ENCODE data around the gene PLXNA2. TPM values are rescaled to one million over a fixed set of nuclear protein-coding genes. Genes with fewer than 3 reads are reported as not detected.

PLXNA2 gene
- total RNA-seq, 2 donors from 2014 or later = 44.5 to 51.6 TPM

DNA sequence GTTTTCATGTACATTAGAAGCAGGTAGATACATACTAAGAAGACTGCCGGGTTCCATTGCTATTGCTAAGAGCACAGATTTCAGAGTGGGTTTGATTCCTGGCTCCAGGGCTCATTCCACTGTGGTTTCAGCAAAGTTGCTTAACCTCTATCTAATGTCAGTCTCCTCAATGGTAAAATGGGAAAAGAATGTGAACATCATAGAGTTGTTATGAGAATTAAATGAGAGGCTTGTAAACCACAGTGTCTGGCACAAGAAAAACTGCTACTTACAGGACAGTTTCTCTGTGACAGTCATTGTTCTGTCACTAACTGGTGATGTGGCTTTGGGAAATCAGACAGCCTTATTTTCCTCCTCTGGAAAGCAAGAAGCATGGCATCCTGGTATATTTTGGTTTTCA, 10.7 kb upstream of the PLXNA2 start:
- intact Hi-C loops (cut with DNase I) = no loop called here
- DNase-seq = no peak
- ATAC-seq = no peak
- TF ChIP-seq, protein P1, sequence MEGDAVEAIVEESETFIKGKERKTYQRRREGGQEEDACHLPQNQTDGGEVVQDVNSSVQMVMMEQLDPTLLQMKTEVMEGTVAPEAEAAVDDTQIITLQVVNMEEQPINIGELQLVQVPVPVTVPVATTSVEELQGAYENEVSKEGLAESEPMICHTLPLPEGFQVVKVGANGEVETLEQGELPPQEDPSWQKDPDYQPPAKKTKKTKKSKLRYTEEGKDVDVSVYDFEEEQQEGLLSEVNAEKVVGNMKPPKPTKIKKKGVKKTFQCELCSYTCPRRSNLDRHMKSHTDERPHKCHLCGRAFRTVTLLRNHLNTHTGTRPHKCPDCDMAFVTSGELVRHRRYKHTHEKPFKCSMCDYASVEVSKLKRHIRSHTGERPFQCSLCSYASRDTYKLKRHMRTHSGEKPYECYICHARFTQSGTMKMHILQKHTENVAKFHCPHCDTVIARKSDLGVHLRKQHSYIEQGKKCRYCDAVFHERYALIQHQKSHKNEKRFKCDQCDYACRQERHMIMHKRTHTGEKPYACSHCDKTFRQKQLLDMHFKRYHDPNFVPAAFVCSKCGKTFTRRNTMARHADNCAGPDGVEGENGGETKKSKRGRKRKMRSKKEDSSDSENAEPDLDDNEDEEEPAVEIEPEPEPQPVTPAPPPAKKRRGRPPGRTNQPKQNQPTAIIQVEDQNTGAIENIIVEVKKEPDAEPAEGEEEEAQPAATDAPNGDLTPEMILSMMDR (IDR thresholded peaks at IDR 0.05) = no peak
- no peak for TF ChIP-seq POLR2A (IDR thresholded peaks at IDR 0.05)
- Histone ChIP-seq H3K9me3 (no peaks in the 10 kb centered on the region), H3K4me3 (no peak overlapping the region), H3K27me3 (no peaks in the 10 kb centered on the region), H3K4me1 (peaks cover 8% of the 10 kb centered on the region), H3K36me3 (replicated peaks in 1 of 2; ENCODE audit: insufficient read depth in 1 of 2, low read depth in 2 of 2) (no peaks in the 10 kb centered on the region), H3K27ac (no peak overlapping the region)
- WGBS, 2 donors = 95% methylated on average over 1 of the region's 1 CpG

DNA sequence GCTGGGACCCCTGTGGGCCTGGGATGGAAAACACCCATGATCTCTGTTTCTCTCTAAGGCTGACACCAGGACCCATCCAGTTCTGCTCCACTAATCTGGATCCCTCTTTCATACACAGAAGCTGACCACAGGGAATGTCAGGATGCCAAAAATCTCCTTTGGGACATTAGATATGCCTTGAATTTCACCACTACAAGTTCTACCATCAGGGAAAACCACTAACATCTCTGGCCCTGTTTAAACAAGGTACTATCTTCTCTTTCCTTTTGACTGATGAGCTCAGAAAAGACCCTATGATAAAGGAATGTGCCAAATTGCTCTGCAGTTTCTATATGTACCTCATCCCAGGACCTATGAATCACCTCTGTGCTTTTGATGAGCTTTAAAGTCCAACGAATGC, 10.2 kb upstream of the PLXNA2 start:
- no peaks in the 10 kb centered on the region for H3K9me3 ChIP-seq
- ATAC-seq (no peak), DNase-seq (no peak)
- intact Hi-C loops (cut with DNase I) = no loop called here
- TF ChIP-seq, protein P1 (IDR thresholded peaks at IDR 0.05) = no peak
- no peak for TF ChIP-seq POLR2A (IDR thresholded peaks at IDR 0.05)
- H3K36me3 ChIP-seq (replicated peaks in 1 of 2; ENCODE audit: insufficient read depth in 1 of 2, low read depth in 2 of 2) = no peaks in the 10 kb centered on the region
- WGBS, 2 donors = 74 to 90% methylated on average over 1 of the region's 1 CpG
- H3K27me3 ChIP-seq = no peaks in the 10 kb centered on the region
- peaks cover 8% of the 10 kb centered on the region for H3K4me1 ChIP-seq
- no peak overlapping the region for H3K27ac ChIP-seq
- H3K4me3 ChIP-seq = no peak overlapping the region

DNA sequence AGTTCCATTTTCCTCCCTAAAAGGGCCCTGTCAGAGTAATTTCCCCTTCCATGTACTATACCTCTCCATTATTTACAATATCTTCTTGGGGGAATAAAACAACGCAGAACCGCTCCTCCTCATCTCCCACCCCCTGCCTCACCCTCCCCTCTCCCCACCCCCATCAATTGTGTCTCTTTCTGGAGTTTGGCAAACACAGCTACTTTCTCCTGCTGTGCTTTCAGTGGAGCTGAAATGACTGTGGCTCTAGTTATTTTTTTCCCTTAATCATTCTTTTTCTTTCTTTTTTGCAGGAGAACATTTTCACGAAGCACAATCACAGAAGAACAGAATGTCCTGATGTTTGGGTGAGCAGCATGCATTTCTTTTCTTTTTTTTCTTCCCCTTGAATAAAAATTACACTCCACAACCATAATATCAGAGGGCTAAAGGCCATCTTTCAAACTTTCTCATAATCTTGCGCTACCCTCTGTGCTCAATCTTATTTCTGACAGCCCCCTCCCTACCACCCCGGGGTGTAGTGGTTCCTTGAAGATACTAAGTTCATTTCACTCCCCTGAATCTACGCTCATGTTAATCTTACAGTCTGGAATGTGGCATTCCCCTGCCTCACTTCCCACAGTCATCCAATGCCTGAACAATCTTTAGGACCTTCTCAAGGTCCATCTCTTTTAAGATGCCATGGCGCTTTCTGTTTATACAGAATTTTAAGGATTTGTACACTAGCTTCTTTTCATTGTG, 8.8 kb upstream of the PLXNA2 start:
- TF ChIP-seq, protein P1 (IDR thresholded peaks at IDR 0.05) = no peak
- no peak for TF ChIP-seq POLR2A (IDR thresholded peaks at IDR 0.05)
- Histone ChIP-seq H3K4me3 (no peak overlapping the region), H3K4me1 (peaks cover 8% of the 10 kb centered on the region), H3K9me3 (no peaks in the 10 kb centered on the region), H3K27ac (no peak overlapping the region), H3K36me3 (replicated peaks in 1 of 2; ENCODE audit: insufficient read depth in 1 of 2, low read depth in 2 of 2) (no peaks in the 10 kb centered on the region), H3K27me3 (no peaks in the 10 kb centered on the region)
- DNase-seq = no peak
- ATAC-seq = no peak
- WGBS, 2 donors = 61 to 67% methylated on average over 7 of the region's 7 CpGs
- intact Hi-C loops (cut with DNase I) = no loop called here

DNA sequence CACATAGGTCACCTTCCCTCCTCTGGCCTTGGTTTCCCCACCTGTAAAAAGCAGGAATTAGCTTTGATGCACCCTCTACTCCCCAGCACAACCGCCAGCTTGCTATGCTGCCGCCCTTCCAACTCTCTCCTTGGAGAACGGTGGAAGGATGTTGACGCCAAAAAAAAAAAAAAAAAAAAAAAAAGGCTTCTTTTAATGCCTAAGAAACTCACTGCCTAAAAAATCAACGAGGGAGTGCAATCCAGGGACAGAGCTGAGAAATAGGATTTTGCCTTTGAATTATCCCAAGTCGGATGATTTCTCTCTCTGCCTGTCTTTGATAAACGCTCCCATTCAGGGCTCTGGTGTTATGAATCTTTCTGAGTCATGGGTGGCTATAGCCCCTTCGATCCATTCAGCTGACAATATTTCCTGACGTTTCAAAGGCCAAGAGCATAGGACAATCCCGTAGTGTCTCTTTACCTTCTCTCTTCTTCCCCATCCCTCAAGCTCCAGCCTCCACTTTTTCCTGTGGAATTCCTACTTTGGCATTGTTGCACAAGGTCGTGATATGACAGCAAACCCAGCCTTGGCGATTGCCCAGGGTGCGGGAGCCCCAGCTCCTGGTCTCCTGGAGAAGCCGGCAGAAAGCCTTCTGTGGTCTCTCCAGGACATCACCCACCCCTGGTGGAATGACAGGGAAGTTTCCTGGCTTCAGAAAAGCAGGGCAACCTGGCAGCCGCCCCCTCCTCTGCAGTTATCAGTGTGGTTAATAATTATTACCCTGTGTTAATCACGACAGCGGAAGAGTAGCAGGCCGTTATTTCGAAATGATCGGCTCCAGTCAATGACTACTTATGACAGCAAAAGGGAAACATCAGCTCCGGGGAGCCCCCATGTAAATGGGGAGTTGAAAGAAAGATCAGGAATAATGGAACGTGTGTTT, 8.0 kb upstream of the PLXNA2 start:
- ATAC-seq (peak; percentile 84), DNase-seq (peak in 3 of 4 donors; percentile 58 to 70 (median 67))
- Histone ChIP-seq H3K36me3 (replicated peaks in 1 of 2; ENCODE audit: insufficient read depth in 1 of 2, low read depth in 2 of 2) (no peaks in the 10 kb centered on the region), H3K27me3 (no peaks in the 10 kb centered on the region), H3K4me1 (peaks cover 8% of the 10 kb centered on the region), H3K4me3 (no peak overlapping the region), H3K27ac (no peak overlapping the region), H3K9me3 (no peaks in the 10 kb centered on the region)
- WGBS, 2 donors = 26 to 27% methylated on average over 22 of the region's 22 CpGs
- intact Hi-C loops (cut with DNase I) = no loop called here
- no peak for TF ChIP-seq POLR2A (IDR thresholded peaks at IDR 0.05)
- TF ChIP-seq, protein P1 (IDR thresholded peaks at IDR 0.05) = peak in 5 of 7 experiments; percentile 40 to 56 (median 44)

All from body of pancreas (tissue), 4 donors.